Panc1 (cell line): ENCODE results near the gene TPGS1.

Source experiments
- POLR2AphosphoS5 ChIP-seq: IDR thresholded peaks from 2 replicates; pipeline ENCODE4 v1.6.1; 2012; ENCODE audit warnings: mild to moderate bottlenecking, low read depth, low read length, moderate library complexity
- SIN3A ChIP-seq: IDR thresholded peaks from 2 replicates; pipeline ENCODE4 v1.6.1; 2012; ENCODE audit warnings: low read depth, mild to moderate bottlenecking, low read length, moderate library complexity, borderline replicate concordance; ENCODE audit not compliant: insufficient read depth
- TF ChIP-seq, protein P1 (sequence below): fragments of 450-650 bp; IDR thresholded peaks from 2 replicates; pipeline ENCODE4 v1.5.1; 2017; ENCODE audit warnings: mild to moderate bottlenecking
- TF ChIP-seq, protein P2 (sequence below), 2 experiments: IDR thresholded peaks; 2 replicates each; pipeline ENCODE4 v1.6.1; 2011 to 2012; ENCODE audit warnings: low read depth in 2 of 2, control low read depth in 1 of 2, low read length in 1 of 2, mild to moderate bottlenecking in 1 of 2, moderate library complexity in 1 of 2; ENCODE audit not compliant: insufficient read depth in 1 of 2

DNA sequence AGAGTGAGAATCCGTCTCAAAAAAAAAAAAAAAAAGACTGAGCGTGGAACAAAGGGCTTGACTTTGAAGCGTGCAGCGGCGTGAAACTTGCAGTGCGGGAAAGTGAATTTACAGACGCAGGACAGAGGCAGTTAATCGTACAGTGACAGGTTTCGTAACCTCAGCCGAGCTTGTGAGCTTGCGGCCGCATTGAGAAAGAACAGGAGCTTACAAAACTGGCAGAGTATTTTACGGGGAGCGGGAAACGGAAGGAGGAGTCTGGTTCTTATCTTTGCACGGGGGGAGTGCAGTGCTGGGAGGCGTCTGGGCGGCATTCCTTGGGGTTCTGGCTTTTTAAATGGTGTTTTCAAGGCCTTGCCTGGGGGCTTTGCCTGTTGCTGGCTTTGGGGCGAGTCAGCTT is 59.1 kb downstream of the TPGS1 start:
- TF ChIP-seq, protein P1, sequence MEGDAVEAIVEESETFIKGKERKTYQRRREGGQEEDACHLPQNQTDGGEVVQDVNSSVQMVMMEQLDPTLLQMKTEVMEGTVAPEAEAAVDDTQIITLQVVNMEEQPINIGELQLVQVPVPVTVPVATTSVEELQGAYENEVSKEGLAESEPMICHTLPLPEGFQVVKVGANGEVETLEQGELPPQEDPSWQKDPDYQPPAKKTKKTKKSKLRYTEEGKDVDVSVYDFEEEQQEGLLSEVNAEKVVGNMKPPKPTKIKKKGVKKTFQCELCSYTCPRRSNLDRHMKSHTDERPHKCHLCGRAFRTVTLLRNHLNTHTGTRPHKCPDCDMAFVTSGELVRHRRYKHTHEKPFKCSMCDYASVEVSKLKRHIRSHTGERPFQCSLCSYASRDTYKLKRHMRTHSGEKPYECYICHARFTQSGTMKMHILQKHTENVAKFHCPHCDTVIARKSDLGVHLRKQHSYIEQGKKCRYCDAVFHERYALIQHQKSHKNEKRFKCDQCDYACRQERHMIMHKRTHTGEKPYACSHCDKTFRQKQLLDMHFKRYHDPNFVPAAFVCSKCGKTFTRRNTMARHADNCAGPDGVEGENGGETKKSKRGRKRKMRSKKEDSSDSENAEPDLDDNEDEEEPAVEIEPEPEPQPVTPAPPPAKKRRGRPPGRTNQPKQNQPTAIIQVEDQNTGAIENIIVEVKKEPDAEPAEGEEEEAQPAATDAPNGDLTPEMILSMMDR: no peak
- TF ChIP-seq POLR2AphosphoS5: no peak
- TF ChIP-seq SIN3A: no peak
- TF ChIP-seq, protein P2, sequence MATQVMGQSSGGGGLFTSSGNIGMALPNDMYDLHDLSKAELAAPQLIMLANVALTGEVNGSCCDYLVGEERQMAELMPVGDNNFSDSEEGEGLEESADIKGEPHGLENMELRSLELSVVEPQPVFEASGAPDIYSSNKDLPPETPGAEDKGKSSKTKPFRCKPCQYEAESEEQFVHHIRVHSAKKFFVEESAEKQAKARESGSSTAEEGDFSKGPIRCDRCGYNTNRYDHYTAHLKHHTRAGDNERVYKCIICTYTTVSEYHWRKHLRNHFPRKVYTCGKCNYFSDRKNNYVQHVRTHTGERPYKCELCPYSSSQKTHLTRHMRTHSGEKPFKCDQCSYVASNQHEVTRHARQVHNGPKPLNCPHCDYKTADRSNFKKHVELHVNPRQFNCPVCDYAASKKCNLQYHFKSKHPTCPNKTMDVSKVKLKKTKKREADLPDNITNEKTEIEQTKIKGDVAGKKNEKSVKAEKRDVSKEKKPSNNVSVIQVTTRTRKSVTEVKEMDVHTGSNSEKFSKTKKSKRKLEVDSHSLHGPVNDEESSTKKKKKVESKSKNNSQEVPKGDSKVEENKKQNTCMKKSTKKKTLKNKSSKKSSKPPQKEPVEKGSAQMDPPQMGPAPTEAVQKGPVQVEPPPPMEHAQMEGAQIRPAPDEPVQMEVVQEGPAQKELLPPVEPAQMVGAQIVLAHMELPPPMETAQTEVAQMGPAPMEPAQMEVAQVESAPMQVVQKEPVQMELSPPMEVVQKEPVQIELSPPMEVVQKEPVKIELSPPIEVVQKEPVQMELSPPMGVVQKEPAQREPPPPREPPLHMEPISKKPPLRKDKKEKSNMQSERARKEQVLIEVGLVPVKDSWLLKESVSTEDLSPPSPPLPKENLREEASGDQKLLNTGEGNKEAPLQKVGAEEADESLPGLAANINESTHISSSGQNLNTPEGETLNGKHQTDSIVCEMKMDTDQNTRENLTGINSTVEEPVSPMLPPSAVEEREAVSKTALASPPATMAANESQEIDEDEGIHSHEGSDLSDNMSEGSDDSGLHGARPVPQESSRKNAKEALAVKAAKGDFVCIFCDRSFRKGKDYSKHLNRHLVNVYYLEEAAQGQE (IDR thresholded peaks at IDR 0.05; ENCODE audit: insufficient read depth in 1 of 2, low read depth in 2 of 2, low read length in 1 of 2): no peak
